NCI-H510A treated with DMSO at 0.1 percent for 48 hours (cell line): ENCODE results near the gene PDCD2L.
"Not testable (repeated sequence)": the region's sequence is repeated elsewhere in the genome, so short reads cannot be mapped to it uniquely, and the experiment has no call there.

Experiments used
- DNase-seq: peaks from one replicate; lab custom pipeline; 2025; lab: John Stamatoyannopoulos, UW

Gene PDCD2L, protein sequence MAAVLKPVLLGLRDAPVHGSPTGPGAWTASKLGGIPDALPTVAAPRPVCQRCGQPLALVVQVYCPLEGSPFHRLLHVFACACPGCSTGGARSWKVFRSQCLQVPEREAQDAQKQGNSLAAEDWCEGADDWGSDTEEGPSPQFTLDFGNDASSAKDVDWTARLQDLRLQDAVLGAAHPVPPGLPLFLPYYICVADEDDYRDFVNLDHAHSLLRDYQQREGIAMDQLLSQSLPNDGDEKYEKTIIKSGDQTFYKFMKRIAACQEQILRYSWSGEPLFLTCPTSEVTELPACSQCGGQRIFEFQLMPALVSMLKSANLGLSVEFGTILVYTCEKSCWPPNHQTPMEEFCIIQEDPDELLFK

GRCh38 chr19:34404109-34404909 lies at the start of gene PDCD2L:
PDCD2L (plus strand) TSS chr19:34404399; CDS start chr19:34404431, 32 bp downstream.
- peak; percentile 96 for DNase-seq

GRCh38 chr19:34355201-34355600 lies 49.0 kb upstream of the PDCD2L start:
- no peak for DNase-seq

- DNase-seq, result no peak
Observed at GRCh38 chr19:34356875-34357274, 47.3 kb upstream of the PDCD2L start.

DNA sequence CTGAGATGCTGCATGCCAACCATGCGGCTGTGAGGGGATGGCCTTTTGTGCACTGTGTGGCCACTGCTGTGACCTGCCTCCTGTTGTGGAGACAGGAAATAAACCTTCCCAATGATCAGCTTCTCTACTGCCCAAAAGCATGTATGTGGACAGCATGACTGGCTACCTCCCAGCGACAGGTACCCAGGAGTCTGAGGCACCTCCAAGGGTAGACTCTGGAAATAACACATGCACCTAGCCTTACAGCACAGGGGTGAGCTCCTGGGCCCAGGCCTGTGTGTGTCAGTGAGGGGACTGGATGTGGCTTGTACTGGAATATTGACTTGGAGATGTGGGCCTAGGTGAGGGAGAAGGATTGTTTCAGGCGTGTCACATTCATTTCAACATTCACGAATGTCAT lies 46.8 kb upstream of the PDCD2L start:
- DNase-seq, result no peak

GRCh38 chr19:34359140-34359953 lies 44.9 kb upstream of the PDCD2L start:
- peak; percentile 93 for DNase-seq

DNA sequence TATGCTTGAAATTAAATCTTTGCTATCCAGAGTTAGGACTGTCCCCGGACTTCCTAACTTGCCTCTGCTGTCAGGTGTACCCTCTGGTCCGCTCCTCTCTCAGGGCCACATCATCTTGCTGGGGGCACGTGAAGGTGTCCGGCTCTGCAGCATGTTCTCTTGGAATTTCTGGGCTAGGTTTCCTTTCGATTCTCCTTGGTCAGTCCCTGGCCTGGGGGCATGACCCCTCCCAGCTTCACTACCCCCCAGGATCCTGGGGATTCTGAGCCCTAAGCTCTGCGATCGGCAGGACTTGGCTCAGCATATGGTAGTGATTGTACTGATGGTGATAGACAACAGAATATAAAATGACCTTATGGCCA lies 44.3 kb upstream of the PDCD2L start:
- DNase-seq, result no peak

GRCh38 chr19:34360354-34360909 lies 43.8 kb upstream of the PDCD2L start:
- no peak for DNase-seq

DNA sequence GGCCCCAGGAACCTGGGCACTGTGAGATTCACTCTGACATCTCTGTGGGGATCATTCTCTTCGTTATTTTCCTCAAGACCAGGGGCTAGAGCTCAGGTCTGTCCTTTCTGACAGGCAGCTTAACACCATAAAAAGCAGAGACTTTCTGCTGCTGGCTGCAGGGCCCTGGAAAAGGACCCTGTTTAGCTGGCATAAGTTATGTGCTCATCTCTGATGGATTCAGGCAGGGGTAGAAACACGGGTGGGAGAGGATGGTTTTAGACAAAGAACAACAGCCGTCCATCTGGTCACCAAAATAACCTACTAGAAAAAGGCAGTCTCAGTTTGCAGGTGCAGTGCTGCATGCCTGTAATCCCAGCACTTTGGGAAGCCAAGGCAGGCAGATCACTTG lies 41.5 kb upstream of the PDCD2L start:
- DNase-seq, result no peak

- no peak for DNase-seq
Observed at GRCh38 chr19:34363094-34363493, 41.1 kb upstream of the PDCD2L start.

DNA sequence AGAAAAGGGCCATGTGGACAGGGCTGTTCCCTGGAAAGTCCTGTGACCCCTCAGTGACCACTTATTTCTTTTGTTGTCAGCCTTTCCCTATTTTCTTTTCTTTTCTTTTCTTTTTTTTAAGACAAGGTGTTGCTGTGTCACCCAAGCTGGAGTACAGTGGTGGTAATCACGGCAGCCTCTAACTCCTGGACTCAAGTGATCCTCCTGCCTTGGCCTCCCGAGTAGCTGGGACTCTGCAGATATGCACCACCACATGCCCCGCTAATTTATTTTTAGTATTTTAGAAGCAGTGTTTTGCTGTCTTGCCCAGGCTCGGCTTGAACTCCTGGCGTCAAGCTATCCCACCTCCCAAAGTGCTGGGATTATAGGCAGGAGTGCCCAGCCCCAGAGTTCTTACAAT lies 40.3 kb upstream of the PDCD2L start:
- DNase-seq, result no peak

GRCh38 chr19:34364462-34364829 lies 39.8 kb upstream of the PDCD2L start:
- DNase-seq, result no peak

DNA sequence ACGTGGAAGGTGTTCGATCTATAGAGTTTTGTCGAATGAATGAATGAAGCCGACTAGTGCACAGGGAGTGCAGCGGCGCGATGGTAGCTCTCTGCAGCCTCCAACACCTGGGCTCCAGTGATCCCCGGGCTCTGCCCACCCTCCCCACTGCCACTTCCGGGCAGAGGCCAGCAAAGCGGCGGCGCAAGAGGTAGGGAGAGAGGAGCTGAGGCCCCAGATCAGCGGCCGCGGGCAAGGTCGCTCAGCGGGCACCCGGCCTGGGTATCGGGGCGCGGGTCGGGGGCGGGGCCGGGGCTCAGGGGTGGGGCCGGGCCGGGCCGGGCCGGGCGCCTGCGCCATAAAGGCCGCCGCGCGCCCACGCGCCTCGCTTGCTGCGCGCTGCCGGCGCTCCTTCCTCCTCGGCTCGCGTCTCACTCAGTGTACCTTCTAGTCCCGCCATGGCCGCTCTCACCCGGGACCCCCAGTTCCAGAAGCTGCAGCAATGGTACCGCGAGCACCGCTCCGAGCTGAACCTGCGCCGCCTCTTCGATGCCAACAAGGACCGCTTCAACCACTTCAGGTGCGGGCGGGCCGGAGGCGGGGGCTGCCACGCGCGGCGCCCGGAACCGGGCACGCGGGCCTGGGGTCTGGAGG lies 39.3 kb upstream of the PDCD2L start, which contains the start of gene GPI:
GPI (plus strand) TSS at position 367 of the 633 bp plus-strand sequence; CDS start at position 438, 71 bp downstream.
- peak; percentile 73 for DNase-seq

- peak; percentile 14 for DNase-seq
Observed at GRCh38 chr19:34365463-34366401, 38.5 kb upstream of the PDCD2L start.

DNA sequence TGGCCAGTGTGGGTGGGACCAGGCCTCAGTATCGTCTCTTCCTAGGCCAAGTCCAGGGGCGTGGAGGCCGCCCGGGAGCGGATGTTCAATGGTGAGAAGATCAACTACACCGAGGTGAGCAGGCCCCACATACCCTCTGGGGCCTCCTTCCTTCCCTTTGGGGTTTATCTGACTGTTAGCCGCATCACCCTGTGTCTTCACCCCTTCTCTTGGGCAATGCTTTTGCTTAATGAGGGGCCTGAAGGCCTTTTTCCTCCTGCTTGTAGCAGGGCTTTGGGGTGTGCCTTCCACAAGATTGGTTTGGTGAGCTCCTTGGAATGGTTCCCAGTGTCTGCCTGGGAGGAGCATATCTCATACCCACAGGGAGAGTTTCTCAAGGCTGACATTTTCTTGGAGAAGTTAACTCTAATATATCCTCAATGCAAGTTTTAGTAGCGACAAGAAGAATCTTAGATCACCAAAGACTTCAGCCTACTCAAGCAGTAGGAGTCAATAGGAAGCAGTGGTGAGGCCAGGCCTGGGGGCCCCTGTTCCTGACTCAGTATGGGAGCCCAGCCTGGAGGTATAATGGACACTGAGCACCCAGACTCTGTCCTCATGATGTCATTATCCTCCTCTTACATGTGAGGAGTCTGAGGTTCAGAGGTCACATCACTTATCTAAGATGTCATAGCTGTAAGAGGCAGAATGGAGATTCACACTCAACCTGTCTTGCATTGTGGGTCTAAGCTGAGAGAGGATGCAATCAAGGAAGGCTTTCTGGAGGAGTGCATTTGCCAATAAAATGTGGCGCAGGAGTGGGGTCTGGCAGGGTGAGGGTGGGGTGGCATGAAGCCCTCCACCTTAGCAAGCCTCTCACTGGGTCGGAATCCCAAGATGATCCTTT lies 37.2 kb upstream of the PDCD2L start:
- DNase-seq, result no peak

DNA sequence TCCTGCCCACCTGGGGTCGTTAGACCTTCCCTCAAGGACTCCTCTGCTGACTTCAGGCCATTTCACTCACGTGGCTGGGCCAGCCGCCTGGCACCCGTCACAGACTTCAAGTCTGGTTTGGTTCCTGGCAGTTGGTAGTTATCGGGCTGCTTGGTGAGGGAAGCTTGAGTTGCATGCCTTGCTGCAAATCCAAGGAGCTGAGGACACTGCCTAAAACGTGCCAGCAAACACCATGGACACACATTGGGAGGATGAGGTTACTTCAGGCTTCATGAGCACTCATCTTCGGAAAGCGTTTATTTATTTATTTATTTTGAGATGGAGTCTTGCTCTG lies 36.6 kb upstream of the PDCD2L start:
- no peak for DNase-seq

- no peak for DNase-seq
Observed at GRCh38 chr19:34368338-34368737, 35.9 kb upstream of the PDCD2L start.

DNA sequence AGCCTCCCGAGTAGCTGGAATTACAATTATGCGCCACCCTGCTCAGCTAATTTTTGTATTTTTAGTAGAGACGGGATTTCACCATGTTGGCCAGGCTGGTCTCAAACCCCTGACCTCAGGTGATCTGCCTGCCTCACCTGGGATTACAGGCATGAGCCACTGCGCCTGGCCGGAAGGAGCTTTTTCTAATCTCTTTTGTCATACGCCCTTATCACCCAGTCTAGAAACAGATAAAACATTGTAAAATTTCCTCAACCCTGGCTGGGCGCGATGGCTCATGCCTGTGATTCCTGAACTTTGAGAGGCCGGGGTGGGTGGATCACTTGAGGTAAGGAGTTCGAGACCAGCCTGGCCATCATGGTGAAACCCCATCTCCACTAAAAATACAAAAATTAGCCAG lies 35.0 kb upstream of the PDCD2L start:
- DNase-seq, result not testable (repeated sequence)

GRCh38 chr19:34370117-34370516 lies 34.1 kb upstream of the PDCD2L start:
- no peak for DNase-seq

GRCh38 chr19:34370983-34371382 lies 33.2 kb upstream of the PDCD2L start:
- no peak for DNase-seq
